GM19328 (cell line): Measurements from ENCODE around the gene GBX1.

Experiments used
- ATAC-seq: cut with Tn5 transposase; IDR thresholded peaks from one replicate; pipeline ENCODE4 v1.9.1; 2021; ENCODE audit warnings: mild to moderate bottlenecking, moderate library complexity; ENCODE audit not compliant: unreplicated experiment

Gene GBX1

DNA sequence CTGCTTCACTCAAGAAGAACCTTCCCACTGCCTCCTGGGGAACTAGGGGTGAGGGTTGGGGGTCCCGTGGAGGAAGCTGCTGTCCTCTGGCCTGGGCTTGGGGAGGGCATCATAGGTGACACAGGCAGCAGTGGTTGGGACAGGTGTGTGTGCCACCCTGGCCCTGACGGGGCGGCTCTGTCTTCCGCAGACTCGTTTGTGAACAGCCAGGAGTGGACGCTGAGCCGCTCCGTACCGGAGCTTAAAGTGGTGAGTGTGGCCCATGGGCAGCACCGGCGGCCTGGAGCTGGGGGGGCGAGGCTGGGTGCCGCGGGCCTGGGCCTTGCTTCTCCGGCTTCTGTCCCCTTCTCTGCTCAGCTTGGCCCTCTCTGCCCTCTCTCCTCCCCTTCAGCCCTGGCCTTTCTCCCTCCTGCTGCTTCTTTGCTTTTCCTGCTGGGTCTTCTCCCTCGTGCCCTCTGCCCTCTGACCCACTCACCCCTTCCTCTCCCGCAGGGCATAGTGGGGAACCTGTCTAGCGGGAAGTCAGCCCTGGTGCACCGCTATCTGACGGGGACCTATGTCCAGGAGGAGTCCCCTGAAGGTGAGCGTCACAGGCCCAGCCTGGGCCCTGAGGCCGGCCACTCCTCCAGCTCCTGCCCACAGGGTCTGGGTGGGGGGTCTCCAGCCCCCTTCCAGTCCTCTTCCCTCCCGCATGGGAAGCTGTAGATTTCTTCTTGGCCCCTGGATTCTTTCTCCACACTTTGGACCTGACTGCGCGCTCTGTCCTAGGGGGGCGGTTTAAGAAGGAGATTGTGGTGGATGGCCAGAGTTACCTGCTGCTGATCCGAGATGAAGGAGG, 50.7 kb downstream of the GBX1 start:
- no peak for ATAC-seq

DNA sequence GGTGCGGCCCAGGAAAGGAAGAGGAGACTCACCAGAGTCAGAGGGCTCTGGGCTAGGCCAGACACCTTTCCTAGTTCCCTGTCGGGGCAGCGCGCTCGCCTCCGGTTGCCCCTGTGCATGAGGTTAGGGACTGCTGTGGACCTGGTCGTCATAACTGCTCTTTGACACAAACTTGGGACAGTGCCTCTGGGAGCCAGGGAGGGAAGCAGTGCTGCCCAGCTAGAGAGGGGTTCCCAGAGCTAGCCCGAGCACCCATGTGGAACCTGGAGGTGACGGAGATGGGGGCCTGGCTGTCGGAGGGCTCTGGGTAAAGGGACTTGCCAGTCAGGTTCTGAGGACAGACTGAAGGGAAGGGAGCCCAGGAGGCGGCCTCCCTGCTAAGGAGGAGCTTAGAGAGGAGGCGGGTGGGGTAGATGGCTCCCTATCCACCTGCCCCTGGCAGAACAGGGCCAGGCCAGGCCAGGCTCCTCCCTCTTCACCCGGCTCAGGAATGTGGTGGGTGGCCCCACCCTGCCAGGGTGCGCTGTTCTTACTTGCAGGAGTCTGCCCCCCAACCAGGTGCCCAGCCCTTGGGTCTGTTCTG, 51.6 kb downstream of the GBX1 start:
- ATAC-seq, result no peak

DNA sequence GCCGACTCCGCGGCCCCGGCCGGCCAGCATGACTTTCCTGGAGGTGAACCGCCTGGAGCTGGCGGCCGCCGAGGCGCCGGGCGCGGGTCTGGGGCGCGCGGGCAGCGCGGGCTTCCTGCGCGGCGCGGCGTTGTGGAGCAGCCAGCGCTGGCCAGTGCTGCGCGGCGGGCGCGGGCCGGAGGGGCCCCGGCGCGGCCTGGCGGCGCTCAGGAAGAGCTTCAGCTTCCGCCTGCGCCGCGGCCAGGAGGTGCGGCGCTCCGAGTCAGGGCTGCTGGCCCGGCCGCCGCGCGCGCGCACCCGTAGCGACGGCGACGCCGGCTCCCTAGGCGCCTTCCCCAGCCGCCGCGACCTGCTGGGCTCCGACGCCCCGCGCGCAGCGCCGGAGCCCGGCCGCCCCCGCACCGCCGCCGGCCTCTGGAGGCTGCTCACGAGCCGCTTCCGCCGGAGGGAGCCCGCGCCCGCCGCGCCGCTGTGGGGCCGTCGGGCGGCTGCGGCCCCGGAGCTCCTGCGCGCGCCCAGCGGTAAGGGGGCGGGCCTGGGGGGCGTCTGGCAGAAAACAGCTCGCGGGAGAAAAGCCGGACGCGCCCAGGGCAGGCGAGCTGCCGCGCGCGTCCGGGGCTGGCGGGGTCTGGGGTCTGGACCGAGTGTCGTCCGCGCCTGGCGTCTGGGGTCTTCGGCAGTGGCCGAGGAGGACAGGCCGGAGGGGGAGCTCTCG, 52.2 kb downstream of the GBX1 start:
- ATAC-seq, result no peak

DNA sequence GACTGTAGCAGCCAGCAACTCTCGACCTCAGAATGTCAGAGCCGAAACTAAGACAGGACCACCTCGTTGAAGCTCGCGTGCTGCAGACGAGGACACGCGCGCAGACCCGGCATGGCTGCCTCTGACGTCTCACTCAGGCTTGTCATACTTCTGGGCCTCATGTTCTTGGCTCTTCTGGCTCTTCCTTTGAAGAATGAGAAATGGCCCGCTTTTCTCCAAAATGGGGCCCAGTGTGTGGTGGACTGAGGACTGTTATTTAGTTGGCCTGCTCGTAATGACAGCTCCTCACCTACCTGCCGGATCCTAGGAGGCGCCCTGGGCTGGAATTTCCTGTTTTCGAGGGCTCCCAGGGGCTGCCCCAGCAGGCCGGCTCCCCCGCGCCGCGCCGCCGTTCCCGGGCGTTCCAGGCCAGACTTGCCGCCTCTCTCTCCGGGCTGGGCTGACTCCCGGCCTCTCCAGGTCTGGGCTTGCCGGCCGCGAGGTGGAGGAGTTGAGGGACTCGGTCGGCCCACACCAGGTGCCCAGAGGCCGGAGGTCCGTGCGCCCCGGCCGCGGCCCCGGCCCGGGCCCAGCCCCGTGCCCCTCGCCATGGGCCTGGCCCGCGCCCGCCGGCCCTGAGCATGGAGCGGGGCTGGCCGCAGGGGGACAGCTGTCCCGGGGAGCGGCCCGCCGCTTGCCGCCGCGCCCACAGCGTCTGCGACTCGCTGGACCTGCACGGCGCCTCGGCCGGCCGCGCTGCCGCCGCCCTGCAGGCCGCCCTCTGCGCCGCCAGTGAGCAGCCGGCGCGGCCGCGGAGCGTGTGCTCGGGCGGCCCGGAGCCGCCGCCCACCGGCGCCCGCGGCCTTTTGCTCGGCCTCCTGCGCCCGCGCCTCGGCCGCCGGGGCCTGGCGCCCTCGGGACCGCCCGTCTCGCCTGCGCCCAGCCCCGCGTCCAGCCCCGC, 53.1 kb downstream of the GBX1 start:
- ATAC-seq, result no peak

DNA sequence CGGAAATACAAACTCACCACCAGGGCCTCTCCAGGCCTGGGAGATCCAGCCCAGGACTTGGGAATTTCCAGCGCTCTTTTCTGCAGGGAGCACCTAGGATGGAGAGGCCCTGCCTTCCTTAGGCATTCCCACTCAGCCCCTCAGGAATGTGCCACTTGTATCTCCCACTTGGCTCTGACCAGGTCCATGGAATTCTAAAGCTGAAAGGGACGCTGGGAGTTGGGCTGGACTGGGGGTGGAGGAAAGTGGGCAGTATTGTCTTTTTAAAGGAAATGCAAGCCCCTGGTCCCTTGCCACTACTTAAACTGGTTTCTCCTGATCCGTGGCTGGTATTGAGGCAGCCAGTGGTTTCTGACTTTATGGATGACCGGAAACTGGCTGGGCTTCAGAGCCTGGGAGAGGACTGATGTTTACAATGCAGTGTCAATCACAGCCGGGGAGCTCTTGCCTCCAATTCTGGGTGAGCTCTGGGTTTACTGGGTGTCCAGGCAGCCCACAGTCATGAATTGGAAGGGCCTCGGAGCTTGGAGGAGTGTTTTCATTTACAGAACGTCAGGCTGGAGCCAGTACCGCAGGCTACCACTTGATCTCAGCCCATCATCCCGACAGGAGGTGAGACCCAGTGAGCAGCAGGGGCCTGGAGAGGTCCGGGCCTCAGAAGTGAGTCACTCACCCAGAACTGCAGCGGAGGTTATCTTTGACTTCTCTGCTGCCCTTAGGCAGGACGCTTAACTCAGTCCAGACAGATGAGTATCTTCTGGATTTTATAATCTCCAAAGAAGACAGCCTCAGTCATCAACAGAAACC, 53.9 kb downstream of the GBX1 start:
- no peak for ATAC-seq

DNA sequence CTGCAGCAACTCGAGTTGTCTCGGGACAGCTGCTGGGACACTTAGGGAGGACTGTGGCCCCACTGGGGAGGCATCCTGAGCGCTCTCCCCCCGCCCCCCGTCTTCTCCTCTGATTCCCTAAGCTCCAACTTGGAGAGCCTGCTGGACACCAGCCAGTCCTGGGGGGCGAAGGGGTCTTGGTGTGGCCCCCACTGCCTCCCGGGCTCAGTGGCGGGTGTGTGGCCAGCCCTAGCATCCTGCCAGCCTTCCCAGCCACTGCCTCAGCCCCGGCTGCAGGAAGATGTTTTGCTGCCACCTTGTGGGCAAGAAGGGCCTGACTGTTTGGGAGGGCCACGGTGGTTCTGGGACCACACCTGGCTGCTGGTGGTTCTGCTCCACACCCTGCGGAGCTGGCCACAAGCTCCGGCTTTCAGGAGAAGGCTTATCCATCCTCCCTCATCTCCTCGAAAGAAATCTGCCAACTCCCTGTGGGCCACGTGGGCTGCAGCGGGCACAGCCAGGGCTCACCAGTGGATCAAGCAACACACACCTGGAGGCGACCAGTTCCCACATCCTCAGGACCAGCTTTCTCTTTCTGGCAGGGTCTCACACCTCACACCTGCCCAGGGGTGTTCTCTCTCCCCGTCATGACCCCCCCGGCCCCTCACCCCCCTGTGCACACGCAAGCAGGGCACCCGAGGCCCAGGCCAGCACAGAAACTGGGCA, 56.4 kb downstream of the GBX1 start:
- ATAC-seq, result peak; percentile 65

DNA sequence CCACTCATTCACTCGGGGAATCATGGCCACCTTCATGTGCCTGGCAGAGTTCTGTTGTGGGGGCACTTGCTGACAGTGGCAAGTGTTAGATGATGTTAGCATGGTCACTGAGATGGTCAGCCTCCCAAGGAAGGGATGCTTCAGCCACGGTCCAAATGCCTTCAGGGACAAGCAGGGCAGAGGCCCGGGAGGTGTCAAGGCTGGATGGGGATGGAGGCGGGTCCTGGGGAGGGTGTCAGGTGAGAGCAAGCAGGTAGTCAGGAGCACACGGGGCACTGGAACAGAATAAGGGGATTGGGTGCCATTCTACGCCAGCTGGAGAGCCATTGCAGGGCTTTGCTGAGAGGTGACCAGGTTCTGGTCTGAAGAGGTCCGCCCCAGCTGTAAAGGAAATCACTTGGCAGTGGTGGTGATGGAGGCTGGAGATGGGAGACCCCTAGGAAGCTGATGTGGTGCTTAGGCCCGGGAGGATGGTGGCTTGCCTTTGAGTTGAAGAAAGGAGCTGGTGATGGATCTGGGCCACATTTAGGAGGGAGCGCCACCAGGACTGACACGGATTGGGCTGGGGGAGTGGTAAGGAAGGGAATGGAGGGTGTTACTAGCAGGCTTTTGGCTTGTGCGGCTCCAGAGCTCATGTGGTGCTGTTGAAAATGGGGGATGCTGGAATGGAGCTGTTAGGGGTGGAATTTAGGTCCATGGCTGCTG, 57.1 kb downstream of the GBX1 start:
- no peak for ATAC-seq

DNA sequence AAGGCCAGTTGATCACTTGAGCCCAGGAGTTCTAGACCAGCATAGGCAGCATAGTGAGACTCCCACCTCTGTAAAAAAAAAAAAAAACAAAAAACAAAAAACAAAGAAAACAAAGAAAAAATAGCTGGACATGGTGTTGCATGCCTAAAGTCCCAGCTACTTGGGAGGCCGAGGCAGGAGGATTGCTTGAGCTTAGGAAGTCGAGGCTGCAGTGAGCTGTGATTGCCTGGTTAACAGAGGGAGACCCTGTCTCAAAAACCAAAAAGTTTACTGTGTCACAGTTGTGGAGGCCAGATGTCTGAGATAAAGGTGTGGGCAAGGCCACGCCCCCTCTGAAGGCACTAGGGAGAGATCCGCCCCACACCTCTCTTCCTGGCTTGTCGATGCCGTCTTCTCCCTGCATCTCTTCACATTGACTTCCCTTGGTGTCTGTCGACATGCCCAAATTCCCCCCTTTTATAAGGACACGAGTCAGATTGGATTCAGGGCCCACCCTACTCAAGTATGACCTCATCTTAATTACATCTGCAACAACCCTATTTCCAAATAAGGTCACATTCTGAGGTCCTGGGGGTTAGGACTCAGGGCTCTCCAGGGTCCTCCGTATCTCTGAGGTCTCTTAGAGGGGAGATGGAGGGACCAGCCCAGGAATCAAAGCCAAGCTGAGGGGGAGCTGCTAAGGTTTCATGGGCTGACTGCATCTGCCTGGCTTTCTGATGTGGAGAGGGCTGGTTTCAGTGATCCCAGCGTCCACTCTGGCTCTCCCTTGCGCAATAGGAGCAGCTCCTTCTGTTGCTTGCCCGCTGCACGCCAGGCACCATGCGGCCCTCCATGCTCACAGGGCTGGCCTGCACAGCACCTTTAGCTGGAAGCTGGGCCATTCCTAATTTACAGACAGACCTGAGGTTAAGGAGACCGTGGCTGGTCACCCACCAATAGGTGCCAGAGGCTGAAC, 58.1 kb downstream of the GBX1 start:
- no peak for ATAC-seq

DNA sequence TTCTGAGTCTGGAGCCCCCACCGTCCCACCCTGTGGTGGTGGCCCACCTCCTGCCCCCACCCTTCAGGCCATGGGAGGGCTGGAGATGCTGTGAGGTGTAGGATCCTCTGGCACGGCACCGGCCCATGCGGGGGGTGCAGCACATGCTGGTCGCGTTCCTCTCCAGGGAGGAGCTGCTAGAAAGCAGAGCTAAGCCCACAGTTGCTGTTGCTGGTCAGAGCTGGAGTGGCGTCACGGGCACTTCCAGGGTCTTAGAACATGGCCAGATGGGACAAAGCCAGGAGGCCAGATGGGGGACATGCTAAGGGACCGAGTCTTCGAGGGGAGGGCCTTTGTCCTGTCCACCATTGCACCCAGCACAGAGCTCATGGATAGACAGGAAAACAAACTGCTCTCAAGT, 59.6 kb downstream of the GBX1 start:
- no peak for ATAC-seq

DNA sequence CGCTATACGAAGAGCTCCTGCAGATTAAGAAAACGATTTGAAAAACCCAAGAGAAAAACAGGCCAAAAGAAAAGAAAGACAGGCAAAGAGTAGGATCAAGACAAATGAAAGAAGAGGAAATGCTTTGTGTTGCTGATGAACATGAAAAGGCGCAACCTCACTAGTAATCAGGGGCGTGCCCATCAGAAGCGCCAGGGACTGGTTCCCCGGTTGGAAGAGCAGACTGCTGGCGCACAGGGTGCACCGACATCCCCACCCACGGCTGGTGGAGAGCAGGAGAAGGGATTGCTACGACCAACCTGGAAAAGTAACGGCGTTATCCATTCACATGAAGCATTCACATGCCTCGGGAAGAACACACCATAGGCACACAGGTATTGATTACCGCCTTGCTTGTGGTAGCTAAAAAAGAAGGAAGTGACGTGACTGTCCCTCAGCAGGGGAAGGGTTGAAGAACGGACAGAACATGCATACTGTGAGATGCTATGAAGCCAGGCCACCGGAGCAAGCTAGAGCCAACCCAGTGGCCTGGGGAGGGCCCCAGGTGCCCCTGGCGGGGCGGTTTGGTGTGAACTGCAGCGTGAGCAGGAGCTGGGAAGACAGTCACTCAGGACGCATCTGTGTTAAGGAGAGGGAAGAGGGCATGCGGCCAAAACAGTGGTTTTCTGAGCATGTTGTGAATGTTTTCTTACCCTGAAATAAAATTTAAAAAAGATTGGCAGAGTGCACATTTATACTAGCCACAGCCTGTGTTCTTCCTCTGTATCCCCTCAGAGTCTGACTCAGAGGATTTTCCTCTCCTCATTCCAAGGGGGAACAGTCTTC, 62.9 kb downstream of the GBX1 start:
- no peak for ATAC-seq

DNA sequence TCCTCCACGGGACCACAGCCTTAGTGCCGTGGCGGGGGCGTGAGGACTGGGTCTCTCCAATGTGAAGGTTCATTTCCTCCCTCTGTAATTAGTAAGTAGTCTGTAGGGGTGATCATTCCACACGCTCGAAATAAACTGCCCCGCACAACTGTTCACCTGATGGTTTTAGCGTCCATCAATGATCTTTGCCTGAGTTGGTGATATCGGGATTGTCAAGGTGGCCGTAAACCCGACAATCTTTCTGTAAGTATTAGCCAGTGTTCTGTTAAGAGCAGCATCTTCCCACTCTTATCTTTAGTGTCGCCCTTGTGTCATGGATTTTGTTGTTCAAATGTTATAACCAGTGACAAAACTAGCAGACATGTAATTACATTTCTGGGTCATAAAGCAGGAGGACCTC, 63.5 kb downstream of the GBX1 start:
- no peak for ATAC-seq

DNA sequence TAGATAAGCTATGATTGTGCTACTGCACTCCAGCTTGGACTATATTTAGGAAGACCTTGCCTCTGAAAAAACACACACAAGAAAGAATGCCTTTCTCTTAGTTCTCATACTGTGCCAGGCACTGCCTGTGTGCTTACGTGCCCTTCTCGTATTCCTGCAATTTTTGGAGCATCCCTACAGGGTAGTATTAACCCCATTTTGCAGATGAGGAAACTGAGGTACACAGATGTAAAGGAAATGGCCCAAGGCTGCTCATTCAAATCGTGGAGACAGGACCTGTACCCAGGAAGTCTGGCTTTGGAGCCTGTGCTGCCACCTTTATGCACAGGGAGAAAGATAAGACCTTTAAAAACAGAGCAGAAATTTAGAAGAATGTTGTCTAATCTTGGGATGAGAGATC, 64.5 kb downstream of the GBX1 start:
- no peak for ATAC-seq

DNA sequence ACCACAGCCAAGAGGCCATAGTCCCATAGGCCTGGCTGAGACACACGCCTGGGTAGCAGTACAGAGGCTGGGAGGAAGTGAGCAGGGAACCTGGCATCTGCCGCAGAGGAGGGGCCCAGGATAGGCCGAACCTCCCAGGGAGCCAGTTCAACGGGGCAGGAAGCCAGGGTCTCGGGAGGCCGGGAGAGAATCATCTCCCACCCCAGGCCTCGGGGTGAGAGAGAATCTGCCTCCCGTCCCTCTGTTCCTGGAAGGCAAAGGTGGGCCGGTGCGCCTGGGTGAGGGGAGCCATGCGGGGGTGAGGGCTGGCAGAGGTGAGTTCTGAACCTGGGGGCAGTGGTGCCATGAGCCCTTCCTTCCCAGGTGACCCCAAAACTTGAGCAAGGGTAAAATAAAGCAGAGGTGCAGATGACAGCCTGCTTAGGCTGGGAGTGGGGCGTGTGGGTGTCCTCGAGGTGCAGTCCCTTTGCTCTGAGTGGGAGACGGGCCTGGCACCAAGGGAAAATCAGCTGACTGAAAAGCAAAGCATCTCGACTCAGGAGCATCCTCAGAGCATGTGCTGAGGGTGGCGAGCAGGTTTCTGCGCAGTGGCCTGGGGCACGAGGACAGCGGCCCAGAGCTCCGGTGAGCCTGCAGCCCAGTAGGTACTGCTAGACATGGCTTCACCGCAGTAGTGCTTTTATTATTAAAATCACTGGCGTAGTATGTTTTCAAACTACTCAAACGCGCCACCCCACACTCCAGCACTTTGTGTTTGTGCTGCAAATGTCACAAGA, 65.7 kb downstream of the GBX1 start:
- ATAC-seq, result no peak

DNA sequence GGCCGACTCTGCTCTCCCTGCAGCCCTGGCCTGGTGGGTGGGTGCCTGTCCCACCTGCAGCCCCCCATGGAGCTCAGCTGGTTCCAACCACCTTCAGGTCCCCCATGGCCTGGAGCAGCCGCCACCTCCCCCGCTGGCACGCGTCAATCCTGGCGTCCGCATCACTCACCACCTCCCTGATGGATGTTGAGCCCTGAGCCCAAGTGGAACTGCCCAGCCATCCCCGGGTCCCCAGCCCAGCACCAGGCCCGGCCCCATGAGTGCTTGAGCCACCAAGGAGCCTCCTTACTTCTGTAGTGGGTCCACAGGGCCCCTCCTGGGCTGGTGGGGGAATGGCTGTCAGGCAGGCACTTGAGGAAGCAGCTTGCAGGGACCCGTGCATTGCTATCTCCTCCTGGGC, 66.6 kb downstream of the GBX1 start:
- no peak for ATAC-seq

DNA sequence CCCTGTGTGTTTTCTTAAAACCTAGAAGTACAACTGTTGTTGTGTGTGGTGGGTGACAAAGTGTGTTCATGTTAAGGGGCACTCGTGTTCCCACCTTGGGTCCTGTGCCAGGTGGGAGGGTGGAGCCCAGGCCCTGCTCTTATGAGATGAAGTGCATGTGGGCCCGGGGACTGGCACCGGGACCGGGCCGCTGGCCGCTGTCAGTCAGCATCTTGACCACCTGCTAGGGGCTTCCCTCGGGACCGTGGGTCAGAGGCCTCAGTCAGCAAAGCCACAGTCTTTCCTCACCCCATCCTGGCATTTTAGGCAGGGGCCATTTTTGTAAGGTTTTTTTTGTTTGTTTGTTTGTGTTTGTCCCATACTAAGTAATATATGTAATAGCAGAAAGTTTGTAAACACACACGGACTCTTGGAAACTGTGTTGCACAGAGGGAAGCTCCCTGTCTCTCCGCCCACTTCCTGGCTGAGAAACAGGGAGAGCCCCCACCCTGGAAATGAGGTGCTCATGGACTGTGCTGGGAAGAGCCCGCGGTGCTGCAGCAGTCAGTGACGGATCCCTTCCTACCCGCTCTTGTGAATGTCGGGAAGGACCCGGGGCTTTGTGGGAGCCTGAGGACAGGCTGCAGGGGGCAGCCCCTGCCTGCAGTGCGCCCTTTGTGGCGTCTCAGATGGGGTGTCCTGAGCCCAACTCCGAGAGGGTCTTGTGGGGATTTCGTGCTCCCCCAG, 67.8 kb downstream of the GBX1 start:
- ATAC-seq, result no peak
